HFFc6 (cell line): ENCODE measurements around the gene LAMC2. TPM values are rescaled to one million over a fixed set of nuclear protein-coding genes. Genes with fewer than 3 reads are reported as not detected.

Experiments used
- DNase-seq: peaks from one replicate; pipeline ENCODE4 v3.0.0-alpha.2; 2018
- H3K27ac Mint-ChIP-seq: 2 replicates; pipeline ENCODE4 v1.8.0; 2020; ENCODE audit warnings: mild to moderate bottlenecking, mixed read lengths
- H3K27me3 Mint-ChIP-seq: 2 replicates; pipeline ENCODE4 v1.8.0; 2021; ENCODE audit warnings: mild to moderate bottlenecking, moderate library complexity, mixed read lengths; ENCODE audit not compliant: insufficient read depth
- H3K36me3 Mint-ChIP-seq: 2 replicates; pipeline ENCODE4 v1.8.0; 2021; ENCODE audit warnings: low read depth, mixed read lengths
- H3K4me1 Mint-ChIP-seq: 2 replicates; pipeline ENCODE4 v1.8.0; 2020; ENCODE audit warnings: low read depth, mixed read lengths
- H3K4me3 Mint-ChIP-seq: 2 replicates; pipeline ENCODE4 v1.8.0; 2020; ENCODE audit warnings: mild to moderate bottlenecking, moderate library complexity, mixed read lengths
- H3K9me3 Mint-ChIP-seq: 2 replicates; pipeline ENCODE4 v1.8.0; 2020; ENCODE audit warnings: mild to moderate bottlenecking, mixed read lengths
- total RNA-seq, 6 experiments: library from RNA; stranded (reverse); fragmentation: NEBNext Ultra II Directional; extraction: Animal tissue kit (Norgen Biotek cat#: 25700); gene quantifications; 2 replicates in 1 of 6; 3 replicates in 5 of 6; pipeline ENCODE4 v1.2.3, GENCODE V29; 2021
- TF ChIP-seq, protein P1 (sequence below): fragments of 200-600 bp; sonication (generic); IDR thresholded peaks from 2 replicates; pipeline ENCODE4 v1.5.0; 2021; ENCODE audit warnings: antibody characterized with exemption, mild to moderate bottlenecking

The LAMC2 gene
- total RNA-seq, 6 experiments from 2014 or later = 1.5 to 2.3 (median 1.7) TPM

DNA sequence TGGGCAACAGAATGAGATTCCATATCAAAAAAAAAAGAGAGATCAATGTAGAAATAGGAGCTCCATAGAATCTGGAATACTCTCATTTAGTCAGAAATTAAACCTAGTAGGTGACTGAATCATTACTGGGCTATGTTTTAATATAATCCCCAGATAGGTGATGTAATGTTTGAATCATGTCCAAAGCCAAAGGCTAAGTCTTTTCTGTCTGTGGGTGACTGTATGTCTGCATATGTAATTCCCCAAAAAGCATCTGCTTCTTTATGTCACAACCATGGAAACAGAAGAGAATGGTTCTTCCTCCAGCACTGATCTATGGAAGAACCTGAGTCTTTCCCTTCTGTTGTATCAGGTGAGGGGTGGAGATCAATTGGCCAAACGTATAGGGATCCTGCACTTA, 5.8 kb downstream of the LAMC2 start:
- Mint-ChIP-seq H3K27ac (peak overlapping the region; percentile 56), H3K4me3 (no peak overlapping the region), H3K9me3 (no peaks in the 10 kb centered on the region), H3K4me1 (peaks cover 52% of the 10 kb centered on the region), H3K36me3 (no peaks in the 10 kb centered on the region), H3K27me3 (no peaks in the 10 kb centered on the region; the same call in 1 of the 2 replicates)
- TF ChIP-seq, protein P1, sequence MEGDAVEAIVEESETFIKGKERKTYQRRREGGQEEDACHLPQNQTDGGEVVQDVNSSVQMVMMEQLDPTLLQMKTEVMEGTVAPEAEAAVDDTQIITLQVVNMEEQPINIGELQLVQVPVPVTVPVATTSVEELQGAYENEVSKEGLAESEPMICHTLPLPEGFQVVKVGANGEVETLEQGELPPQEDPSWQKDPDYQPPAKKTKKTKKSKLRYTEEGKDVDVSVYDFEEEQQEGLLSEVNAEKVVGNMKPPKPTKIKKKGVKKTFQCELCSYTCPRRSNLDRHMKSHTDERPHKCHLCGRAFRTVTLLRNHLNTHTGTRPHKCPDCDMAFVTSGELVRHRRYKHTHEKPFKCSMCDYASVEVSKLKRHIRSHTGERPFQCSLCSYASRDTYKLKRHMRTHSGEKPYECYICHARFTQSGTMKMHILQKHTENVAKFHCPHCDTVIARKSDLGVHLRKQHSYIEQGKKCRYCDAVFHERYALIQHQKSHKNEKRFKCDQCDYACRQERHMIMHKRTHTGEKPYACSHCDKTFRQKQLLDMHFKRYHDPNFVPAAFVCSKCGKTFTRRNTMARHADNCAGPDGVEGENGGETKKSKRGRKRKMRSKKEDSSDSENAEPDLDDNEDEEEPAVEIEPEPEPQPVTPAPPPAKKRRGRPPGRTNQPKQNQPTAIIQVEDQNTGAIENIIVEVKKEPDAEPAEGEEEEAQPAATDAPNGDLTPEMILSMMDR = no peak
- peak; percentile 88 for DNase-seq

DNA sequence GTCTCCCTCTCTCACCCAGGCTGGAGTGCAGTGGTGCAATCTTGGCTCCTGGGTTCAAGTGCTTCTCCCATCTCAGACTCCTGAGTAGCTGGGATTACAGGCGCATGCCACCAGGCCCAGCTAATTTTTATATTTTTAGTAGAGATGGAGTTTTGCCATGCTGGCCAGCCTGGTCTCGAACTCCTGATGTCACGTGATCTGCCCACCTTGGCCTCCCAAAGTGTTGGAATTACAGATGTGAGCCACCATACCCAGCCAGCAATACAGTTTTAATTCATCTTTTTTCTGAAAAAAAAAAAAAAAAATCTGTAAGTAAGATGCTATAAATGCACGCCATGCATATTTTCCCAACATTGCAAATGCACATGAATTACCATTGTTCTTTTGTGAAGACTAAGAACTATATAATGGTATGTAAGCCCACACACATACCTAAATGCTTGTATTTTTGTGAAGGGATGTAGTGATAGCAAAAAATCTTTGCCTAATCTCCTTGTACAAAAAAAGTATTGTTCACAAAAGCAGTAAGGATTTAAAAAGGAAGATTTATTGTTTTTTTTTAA, 8.0 kb downstream of the LAMC2 start:
- Mint-ChIP-seq H3K27me3 (no peaks in the 10 kb centered on the region; the same call in 1 of the 2 replicates), H3K9me3 (no peaks in the 10 kb centered on the region), H3K36me3 (peaks cover 4% of the 10 kb centered on the region; the same call in 1 of the 2 replicates), H3K4me3 (no peak overlapping the region), H3K4me1 (peaks cover 43% of the 10 kb centered on the region), H3K27ac (no peak overlapping the region)
- no peak for DNase-seq
- TF ChIP-seq, protein P1 = no peak

DNA sequence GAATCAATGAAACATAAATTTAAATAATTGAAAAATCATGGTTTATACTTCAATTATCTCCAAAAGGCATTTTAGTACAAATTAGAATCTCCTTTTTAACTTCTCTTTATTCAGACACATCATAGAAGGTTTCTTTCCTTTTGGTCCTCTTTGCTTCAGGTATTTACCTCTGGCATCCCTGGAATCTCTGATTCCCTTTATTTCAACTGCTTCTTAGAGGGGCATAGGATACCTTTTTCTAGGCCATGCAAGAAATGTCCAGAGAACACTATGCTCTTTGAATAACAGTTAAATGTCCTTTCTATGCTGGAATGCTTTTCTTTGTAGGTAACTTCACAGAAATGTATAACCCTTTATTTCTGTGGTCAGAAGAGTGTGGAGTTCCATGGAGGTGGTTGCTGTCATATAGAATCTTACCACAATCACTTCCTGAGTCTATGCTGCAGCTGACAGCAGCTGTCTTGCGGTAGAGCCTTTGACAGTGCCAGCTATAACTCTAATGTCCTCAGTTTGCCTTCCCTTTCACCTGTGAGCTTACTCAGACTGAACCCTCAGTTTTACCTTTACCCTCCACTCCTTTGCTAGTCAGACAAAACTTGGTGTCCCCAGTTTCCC, 8.6 kb downstream of the LAMC2 start:
- H3K9me3 Mint-ChIP-seq = no peaks in the 10 kb centered on the region
- H3K4me3 Mint-ChIP-seq = peak overlapping the region; percentile 43
- TF ChIP-seq, protein P1 = no peak
- H3K27me3 Mint-ChIP-seq = no peaks in the 10 kb centered on the region; the same call in 1 of the 2 replicates
- no peak for DNase-seq
- H3K27ac Mint-ChIP-seq = peak overlapping the region; percentile 80
- H3K36me3 Mint-ChIP-seq = peaks cover 4% of the 10 kb centered on the region; the same call in 1 of the 2 replicates
- H3K4me1 Mint-ChIP-seq = peaks cover 42% of the 10 kb centered on the region

DNA sequence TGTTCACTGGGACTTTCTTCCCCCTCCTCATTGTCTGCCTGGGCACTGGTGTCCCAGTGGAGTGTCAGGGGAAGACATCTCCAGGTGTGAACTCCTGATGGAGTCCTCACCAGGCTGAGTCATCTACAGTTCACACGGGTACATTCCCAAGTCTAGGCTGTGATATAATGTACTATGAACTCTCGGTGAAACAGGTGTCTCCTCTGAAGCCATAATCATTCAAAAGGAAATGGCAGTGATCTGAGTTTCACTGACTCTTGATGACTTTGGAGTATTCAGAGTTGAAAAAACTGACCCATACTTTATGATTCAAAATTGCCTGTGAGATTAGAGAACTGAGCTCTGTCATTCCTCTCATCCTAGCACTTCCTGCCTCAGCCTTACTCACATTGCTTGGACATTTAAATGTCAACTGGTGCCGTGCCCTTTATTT, 9.1 kb downstream of the LAMC2 start:
- Mint-ChIP-seq H3K4me3 (peak overlapping the region; percentile 43), H3K27ac (peak overlapping the region; percentile 80), H3K9me3 (no peaks in the 10 kb centered on the region), H3K4me1 (peaks cover 42% of the 10 kb centered on the region), H3K36me3 (peaks cover 4% of the 10 kb centered on the region; the same call in 1 of the 2 replicates), H3K27me3 (no peaks in the 10 kb centered on the region; the same call in 1 of the 2 replicates)
- DNase-seq = peak; percentile 23
- TF ChIP-seq, protein P1 = no peak

DNA sequence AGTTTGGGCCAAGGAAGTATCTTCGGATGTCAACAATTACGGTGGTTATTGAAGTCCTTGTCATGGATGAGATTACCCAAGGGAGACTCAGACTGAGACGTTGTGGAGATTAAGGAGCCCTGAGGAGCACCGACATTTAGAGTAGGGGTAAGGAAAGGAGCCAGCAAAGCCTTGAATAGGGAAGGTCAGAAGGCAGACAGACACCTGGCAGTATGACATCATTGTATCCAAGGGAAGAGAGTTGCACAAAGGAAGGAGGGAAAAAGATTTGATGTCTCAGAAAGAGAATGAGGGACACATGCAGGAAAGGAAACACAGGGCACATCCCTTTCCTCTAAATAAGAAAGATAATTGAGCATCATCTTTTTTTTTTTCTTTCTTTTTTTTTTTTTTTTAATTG, 11.7 kb downstream of the LAMC2 start:
- Mint-ChIP-seq H3K27me3 (no peaks in the 10 kb centered on the region; the same call in 1 of the 2 replicates), H3K9me3 (no peaks in the 10 kb centered on the region), H3K27ac (no peak overlapping the region), H3K36me3 (peaks cover 4% of the 10 kb centered on the region; the same call in 1 of the 2 replicates), H3K4me1 (peaks cover 23% of the 10 kb centered on the region), H3K4me3 (no peak overlapping the region)
- no peak for DNase-seq
- TF ChIP-seq, protein P1 = no peak
